Endothelial cell of umbilical vein (primary cell): ENCODE measurements around the gene SPAG17.

Experiments
- EZH2 ChIP-seq: IDR thresholded peaks from 2 replicates; pipeline ENCODE4 v1.6.1; 2012; ENCODE audit warnings: borderline replicate concordance, low read depth, mild to moderate bottlenecking, moderate library complexity, low read length, inconsistent platforms; ENCODE audit not compliant: severe bottlenecking
- POLR2AphosphoS5 ChIP-seq: IDR thresholded peaks from 2 replicates; pipeline ENCODE4 v1.6.1; 2012; ENCODE audit warnings: low read depth, mild to moderate bottlenecking, control low read depth, low read length, moderate library complexity; ENCODE audit not compliant: insufficient read depth
- TF ChIP-seq, protein P1 (sequence below), 2 donors: IDR thresholded peaks; 1 replicate in 1 of 2; 2 replicates in 1 of 2; pipeline ENCODE4 v1.5.1; 2011; ENCODE audit warnings: low read length in 2 of 2, mild to moderate bottlenecking in 2 of 2, moderate library complexity in 2 of 2, control low read depth in 1 of 2, inconsistent platforms in 1 of 2, low read depth in 1 of 2; ENCODE audit not compliant: insufficient read depth in 1 of 2; ENCODE audit errors: extremely low read depth in 1 of 2

GRCh38 chr1:118202076-118202608 is 17.1 kb upstream of the SPAG17 start:
- TF ChIP-seq, protein P1, sequence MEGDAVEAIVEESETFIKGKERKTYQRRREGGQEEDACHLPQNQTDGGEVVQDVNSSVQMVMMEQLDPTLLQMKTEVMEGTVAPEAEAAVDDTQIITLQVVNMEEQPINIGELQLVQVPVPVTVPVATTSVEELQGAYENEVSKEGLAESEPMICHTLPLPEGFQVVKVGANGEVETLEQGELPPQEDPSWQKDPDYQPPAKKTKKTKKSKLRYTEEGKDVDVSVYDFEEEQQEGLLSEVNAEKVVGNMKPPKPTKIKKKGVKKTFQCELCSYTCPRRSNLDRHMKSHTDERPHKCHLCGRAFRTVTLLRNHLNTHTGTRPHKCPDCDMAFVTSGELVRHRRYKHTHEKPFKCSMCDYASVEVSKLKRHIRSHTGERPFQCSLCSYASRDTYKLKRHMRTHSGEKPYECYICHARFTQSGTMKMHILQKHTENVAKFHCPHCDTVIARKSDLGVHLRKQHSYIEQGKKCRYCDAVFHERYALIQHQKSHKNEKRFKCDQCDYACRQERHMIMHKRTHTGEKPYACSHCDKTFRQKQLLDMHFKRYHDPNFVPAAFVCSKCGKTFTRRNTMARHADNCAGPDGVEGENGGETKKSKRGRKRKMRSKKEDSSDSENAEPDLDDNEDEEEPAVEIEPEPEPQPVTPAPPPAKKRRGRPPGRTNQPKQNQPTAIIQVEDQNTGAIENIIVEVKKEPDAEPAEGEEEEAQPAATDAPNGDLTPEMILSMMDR (IDR thresholded peaks at IDR 0.05; ENCODE audit: extremely low read depth in 1 of 2, insufficient read depth in 1 of 2, low read depth in 1 of 2, low read length in 2 of 2), result no peak
- TF ChIP-seq POLR2AphosphoS5, result no peak
- no peak for TF ChIP-seq EZH2
